ENCODE measurements around the gene TENT4A. TPM values are rescaled to one million over a fixed set of nuclear protein-coding genes. Genes with fewer than 3 reads are reported as not detected.

Gene TENT4A
- total RNA-seq, 6 donors from 2014 or later = 19.7 to 44.0 (median 27.3) TPM

GRCh38 chr5:6730407-6730806 is 17.2 kb downstream of the TENT4A start:
- ATAC-seq (ENCODE audit: low FRiP score in 2 of 2) = no peak
- Histone ChIP-seq H3K36me3 (peaks cover 0 to 5% (median 3%) of the 10 kb centered on the region in 4 donors), H3K27ac (no peak overlapping the region), H3K27me3 (no peaks in the 10 kb centered on the region), H3K9me3 (no peaks in the 10 kb centered on the region), H3K4me3 (no peak overlapping the region), H3K4me1 (peaks cover 35 to 52% (median 46%) of the 10 kb centered on the region in 4 donors)
- WGBS, 2 donors = 71 to 75% methylated on average over 8 of the region's 8 CpGs
- TF ChIP-seq EP300 (IDR thresholded peaks at IDR 0.05) = no peak
- TF ChIP-seq, protein P1, sequence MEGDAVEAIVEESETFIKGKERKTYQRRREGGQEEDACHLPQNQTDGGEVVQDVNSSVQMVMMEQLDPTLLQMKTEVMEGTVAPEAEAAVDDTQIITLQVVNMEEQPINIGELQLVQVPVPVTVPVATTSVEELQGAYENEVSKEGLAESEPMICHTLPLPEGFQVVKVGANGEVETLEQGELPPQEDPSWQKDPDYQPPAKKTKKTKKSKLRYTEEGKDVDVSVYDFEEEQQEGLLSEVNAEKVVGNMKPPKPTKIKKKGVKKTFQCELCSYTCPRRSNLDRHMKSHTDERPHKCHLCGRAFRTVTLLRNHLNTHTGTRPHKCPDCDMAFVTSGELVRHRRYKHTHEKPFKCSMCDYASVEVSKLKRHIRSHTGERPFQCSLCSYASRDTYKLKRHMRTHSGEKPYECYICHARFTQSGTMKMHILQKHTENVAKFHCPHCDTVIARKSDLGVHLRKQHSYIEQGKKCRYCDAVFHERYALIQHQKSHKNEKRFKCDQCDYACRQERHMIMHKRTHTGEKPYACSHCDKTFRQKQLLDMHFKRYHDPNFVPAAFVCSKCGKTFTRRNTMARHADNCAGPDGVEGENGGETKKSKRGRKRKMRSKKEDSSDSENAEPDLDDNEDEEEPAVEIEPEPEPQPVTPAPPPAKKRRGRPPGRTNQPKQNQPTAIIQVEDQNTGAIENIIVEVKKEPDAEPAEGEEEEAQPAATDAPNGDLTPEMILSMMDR (IDR thresholded peaks at IDR 0.05) = no peak
- no peak for TF ChIP-seq POLR2AphosphoS5 (IDR thresholded peaks at IDR 0.05)
- no peak for TF ChIP-seq POLR2A (IDR thresholded peaks at IDR 0.05)
- no peak for DNase-seq

GRCh38 chr5:6730807-6731206 is 17.6 kb downstream of the TENT4A start:
- H3K36me3 ChIP-seq = peaks cover 0 to 5% (median 3%) of the 10 kb centered on the region in 4 donors
- 76 to 84% methylated on average over 3 of the region's 3 CpGs for WGBS, 2 donors
- no peaks in the 10 kb centered on the region for H3K27me3 ChIP-seq
- ATAC-seq (ENCODE audit: low FRiP score in 2 of 2) (no peak), DNase-seq (no peak)
- TF ChIP-seq POLR2AphosphoS5 (IDR thresholded peaks at IDR 0.05) = no peak
- TF ChIP-seq EP300 (IDR thresholded peaks at IDR 0.05) = no peak
- TF ChIP-seq, protein P1 (IDR thresholded peaks at IDR 0.05) = no peak
- TF ChIP-seq POLR2A (IDR thresholded peaks at IDR 0.05) = no peak
- H3K27ac ChIP-seq = no peak overlapping the region
- no peaks in the 10 kb centered on the region for H3K9me3 ChIP-seq
- no peak overlapping the region for H3K4me3 ChIP-seq
- peaks cover 36 to 52% (median 48%) of the 10 kb centered on the region in 4 donors for H3K4me1 ChIP-seq

GRCh38 chr5:6731465-6732237 is 18.4 kb downstream of the TENT4A start:
- no peak overlapping the region for H3K4me3 ChIP-seq
- 80% methylated on average over 7 of the region's 7 CpGs for WGBS, 2 donors
- H3K36me3 ChIP-seq = no peaks in the 10 kb centered on the region
- peak overlapping the region in 1 of 4 donors; percentile 74 for H3K27ac ChIP-seq
- no peaks in the 10 kb centered on the region for H3K27me3 ChIP-seq
- peaks cover 40 to 52% (median 46%) of the 10 kb centered on the region in 4 donors for H3K4me1 ChIP-seq
- TF ChIP-seq, protein P1 (IDR thresholded peaks at IDR 0.05) = no peak
- TF ChIP-seq POLR2AphosphoS5 (IDR thresholded peaks at IDR 0.05) = no peak
- TF ChIP-seq EP300 (IDR thresholded peaks at IDR 0.05) = no peak
- TF ChIP-seq POLR2A (IDR thresholded peaks at IDR 0.05) = no peak
- ATAC-seq (ENCODE audit: low FRiP score in 2 of 2) = no peak
- DNase-seq = no peak
- H3K9me3 ChIP-seq = no peaks in the 10 kb centered on the region

DNA sequence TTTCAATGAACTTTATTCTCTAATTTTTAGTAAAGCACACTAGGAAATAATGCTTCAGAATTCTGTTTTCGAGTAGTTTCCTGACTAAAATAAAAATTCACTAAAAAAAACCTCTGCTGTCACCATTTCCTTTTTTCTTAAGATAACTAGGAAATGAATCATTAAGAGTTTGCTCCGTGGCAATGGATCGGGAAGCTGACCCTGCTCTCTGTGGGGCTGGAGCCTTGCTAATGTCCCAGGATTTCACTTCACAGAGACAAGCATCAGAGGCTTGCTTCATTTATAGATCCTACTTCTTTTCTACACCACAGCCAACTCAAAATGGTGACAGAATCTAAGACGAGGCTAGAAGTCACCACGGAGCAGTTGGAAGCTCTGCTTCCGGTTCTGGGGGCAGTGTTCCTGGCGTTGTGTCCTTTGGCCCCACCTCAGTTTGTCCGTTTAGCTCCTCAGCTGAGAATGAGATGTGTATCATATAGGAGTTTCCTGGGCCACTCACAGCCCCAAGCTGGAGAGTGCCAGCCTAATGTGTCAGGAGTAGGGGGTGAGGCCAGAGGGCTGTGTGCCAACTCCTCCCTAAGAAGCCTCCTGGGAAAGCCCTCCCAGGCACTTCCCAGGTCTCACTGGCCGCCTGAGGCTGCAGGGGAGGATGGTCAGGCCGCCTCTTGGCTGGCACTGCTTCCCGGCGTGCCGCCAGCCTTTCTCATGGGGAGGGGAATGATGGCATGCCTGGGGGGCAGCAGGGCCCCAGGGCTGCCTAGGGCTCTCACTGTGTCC is 19.6 kb downstream of the TENT4A start:
- Histone ChIP-seq H3K27me3 (no peaks in the 10 kb centered on the region), H3K4me1 (peaks cover 40 to 52% (median 46%) of the 10 kb centered on the region in 4 donors), H3K36me3 (peaks cover 0 to 7% (median 4%) of the 10 kb centered on the region in 4 donors), H3K9me3 (no peaks in the 10 kb centered on the region), H3K4me3 (peak overlapping the region in 2 of 4 donors; percentile 4 to 18), H3K27ac (peak overlapping the region; percentile 19 to 74 (median 42))
- TF ChIP-seq EP300 (IDR thresholded peaks at IDR 0.05) (no peak), POLR2AphosphoS5 (IDR thresholded peaks at IDR 0.05) (peak in 1 of 2 donors; percentile 15), POLR2A (IDR thresholded peaks at IDR 0.05) (no peak)
- TF ChIP-seq, protein P1 (IDR thresholded peaks at IDR 0.05) = no peak
- ATAC-seq (ENCODE audit: low FRiP score in 2 of 2) = peak in 1 of 2 donors; percentile 23
- WGBS, 2 donors = 30 to 52% methylated on average over 8 to 13 of the region's 13 CpGs
- peak; percentile 44 to 64 for DNase-seq

All from upper lobe of left lung (tissue), 6 donors.